Measurements from ENCODE around the gene RAPGEF1.

DNA sequence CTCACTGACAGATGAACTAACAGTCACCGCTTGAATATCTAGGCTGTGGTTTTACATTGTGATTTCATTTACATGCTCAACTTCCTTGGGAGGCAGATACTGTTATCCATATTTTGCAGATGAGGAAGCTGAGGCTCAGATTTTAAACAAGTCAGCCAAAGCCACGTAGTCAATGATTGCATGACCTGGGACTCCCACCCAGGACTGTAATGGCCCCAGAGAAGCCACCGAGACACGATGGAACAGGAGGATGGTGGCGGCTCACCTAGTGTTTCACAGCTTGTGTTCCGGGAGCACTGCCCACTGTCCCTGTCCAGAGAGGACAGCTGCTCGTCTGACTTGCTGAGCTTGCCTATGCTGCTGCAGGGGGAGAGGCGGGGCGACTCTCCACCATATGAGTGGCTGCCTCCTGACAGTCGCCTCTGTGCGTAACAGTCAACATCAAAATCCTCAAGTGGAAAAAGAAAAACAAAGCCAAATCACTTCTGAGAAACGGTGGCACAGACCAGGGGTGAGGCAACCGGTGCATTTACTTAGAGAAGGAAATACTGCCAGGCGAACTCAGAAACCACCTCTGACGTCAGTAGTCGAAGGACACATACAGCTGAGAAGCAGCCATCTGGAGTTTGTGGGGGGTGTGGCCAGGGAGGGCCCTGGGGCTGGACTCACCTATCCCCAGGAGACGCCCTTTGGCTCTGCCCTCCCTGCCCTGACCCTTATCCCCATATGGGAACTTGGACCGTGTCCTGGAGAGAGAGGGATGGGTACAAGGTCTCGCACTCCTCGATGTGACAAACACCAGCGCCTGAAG, 112.0 kb downstream of the RAPGEF1 start:
- TF ChIP-seq EZH2phosphoT487 (IDR thresholded peaks at IDR 0.05; ENCODE audit: insufficient read depth, low read depth): no peak
- TF ChIP-seq EZH2 (IDR thresholded peaks at IDR 0.05; ENCODE audit: insufficient read depth, poor library complexity, severe bottlenecking): no peak
